Upper lobe of right lung (tissue), 1 donor: ENCODE results near the gene CDKN1B. TPM values are rescaled to one million over a fixed set of nuclear protein-coding genes. Genes with fewer than 3 reads are reported as not detected.

ENCODE experiments used
- ATAC-seq: fragments of 200-7000 bp; cut with Tn5 transposase; one replicate; pipeline ENCODE4 v1.9.1; 2020; ENCODE audit warnings: mild to moderate bottlenecking, moderate library complexity
- DNase-seq: peaks from one replicate; pipeline ENCODE4 v3.0.0-alpha.2; 2020
- H3K27ac ChIP-seq: fragments of 200-600 bp; one replicate; pipeline ENCODE4 v1.8.0; 2022
- H3K27me3 ChIP-seq: fragments of 200-600 bp; one replicate; pipeline ENCODE4 v1.8.0; 2022; ENCODE audit warnings: mild to moderate bottlenecking
- H3K36me3 ChIP-seq: fragments of 200-600 bp; one replicate; pipeline ENCODE4 v1.8.0; 2022
- H3K4me1 ChIP-seq: fragments of 200-600 bp; one replicate; pipeline ENCODE4 v1.8.0; 2022
- H3K4me3 ChIP-seq: fragments of 200-600 bp; one replicate; pipeline ENCODE4 v1.8.0; 2022; ENCODE audit warnings: mild to moderate bottlenecking
- H3K9me3 ChIP-seq: fragments of 200-600 bp; one replicate; pipeline ENCODE4 v1.8.0; 2022
- intact Hi-C: fragments of 100-400 bp; cut with DNase I; formaldehyde crosslinking; loops from one replicate; pipeline ENCODE4 v1.11.0; 2022
- total RNA-seq: library from RNA; stranded (reverse); fragmentation: NEBNext Ultra II Directional; extraction: Animal tissue kit (Norgen Biotek cat#: 25700); gene quantifications from one replicate; pipeline ENCODE4 v1.2.1, GENCODE V29; 2021
- TF ChIP-seq, protein P1 (sequence below): fragments of 200-600 bp; IDR thresholded peaks from one replicate; pipeline ENCODE4 v1.8.0; 2022; ENCODE audit warnings: antibody characterized with exemption
- donor health status: DM: no; HTN: yes; CAD: no; lungs with severe emphysema.

The CDKN1B gene
- total RNA-seq, 1 donor from 2014 or later = 51.4 TPM

DNA sequence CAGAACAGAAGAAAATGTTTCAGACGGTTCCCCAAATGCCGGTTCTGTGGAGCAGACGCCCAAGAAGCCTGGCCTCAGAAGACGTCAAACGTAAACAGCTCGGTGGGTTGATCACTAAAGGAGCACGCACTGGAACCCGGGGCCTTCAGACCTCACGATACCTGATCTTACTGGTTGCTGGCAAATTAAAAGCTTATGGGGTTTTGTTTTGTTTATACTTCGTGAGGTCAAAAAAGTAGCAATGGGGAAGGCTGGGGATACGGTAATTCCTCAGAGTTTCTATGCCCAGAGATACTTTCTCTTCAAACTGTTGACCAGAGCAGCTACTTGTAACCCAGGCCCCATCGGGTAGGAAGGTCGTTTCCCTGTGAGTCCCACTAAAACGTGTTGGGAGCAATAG is 1.7 kb downstream of the CDKN1B start:
- H3K27ac ChIP-seq = peak overlapping the region; percentile 99
- TF ChIP-seq, protein P1, sequence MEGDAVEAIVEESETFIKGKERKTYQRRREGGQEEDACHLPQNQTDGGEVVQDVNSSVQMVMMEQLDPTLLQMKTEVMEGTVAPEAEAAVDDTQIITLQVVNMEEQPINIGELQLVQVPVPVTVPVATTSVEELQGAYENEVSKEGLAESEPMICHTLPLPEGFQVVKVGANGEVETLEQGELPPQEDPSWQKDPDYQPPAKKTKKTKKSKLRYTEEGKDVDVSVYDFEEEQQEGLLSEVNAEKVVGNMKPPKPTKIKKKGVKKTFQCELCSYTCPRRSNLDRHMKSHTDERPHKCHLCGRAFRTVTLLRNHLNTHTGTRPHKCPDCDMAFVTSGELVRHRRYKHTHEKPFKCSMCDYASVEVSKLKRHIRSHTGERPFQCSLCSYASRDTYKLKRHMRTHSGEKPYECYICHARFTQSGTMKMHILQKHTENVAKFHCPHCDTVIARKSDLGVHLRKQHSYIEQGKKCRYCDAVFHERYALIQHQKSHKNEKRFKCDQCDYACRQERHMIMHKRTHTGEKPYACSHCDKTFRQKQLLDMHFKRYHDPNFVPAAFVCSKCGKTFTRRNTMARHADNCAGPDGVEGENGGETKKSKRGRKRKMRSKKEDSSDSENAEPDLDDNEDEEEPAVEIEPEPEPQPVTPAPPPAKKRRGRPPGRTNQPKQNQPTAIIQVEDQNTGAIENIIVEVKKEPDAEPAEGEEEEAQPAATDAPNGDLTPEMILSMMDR = no peak
- peaks cover 43% of the 10 kb centered on the region for H3K4me1 ChIP-seq
- peak overlapping the region; percentile 90 for H3K4me3 ChIP-seq
- ATAC-seq (no peak), DNase-seq (no peak)
- H3K27me3 ChIP-seq = no peaks in the 10 kb centered on the region
- H3K36me3 ChIP-seq = peaks cover 32% of the 10 kb centered on the region
- intact Hi-C loops = no loop called here
- H3K9me3 ChIP-seq = no peaks in the 10 kb centered on the region

GRCh38 chr12:12719496-12719895 is 2.3 kb downstream of the CDKN1B start:
- Histone ChIP-seq H3K27ac (peak overlapping the region; percentile 99), H3K4me1 (peaks cover 40% of the 10 kb centered on the region), H3K36me3 (peaks cover 32% of the 10 kb centered on the region), H3K27me3 (no peaks in the 10 kb centered on the region), H3K9me3 (no peaks in the 10 kb centered on the region), H3K4me3 (peak overlapping the region; percentile 90)
- ATAC-seq = no peak
- no peak for DNase-seq
- TF ChIP-seq, protein P1 = no peak
- intact Hi-C loops = no loop called here

- TF ChIP-seq, protein P1 = no peak
- Histone ChIP-seq H3K36me3 (peaks cover 32% of the 10 kb centered on the region), H3K27ac (peak overlapping the region; percentile 99), H3K4me3 (peak overlapping the region; percentile 90), H3K9me3 (no peaks in the 10 kb centered on the region), H3K4me1 (peaks cover 38% of the 10 kb centered on the region), H3K27me3 (no peaks in the 10 kb centered on the region)
- intact Hi-C loops = no loop called here
- DNase-seq (no peak), ATAC-seq (no peak)
These were observed 2.9 kb downstream of the CDKN1B start for GRCh38 chr12:12720052-12720451.

DNA sequence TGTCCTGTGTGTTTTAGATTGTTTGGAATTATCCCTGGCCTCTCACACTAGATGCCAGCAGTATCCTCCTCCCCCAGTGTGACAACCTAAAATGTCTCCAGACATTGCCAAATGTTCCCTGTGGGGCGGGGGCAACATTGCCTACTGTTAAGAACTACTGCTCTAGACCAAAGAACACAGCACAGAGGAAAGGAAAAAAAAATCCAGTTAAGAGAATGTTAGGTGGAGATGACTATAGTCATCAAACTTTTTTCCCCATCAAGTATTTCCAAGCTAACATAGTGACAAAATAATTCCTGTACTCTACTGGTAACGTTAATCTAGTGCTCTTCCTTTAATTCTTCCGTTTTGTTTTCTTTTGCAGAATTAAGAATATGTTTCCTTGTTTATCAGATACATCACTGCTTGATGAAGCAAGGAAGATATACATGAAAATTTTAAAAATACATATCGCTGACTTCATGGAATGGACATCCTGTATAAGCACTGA is 3.5 kb downstream of the CDKN1B start:
- Histone ChIP-seq H3K27me3 (no peaks in the 10 kb centered on the region), H3K9me3 (no peaks in the 10 kb centered on the region), H3K36me3 (peaks cover 32% of the 10 kb centered on the region), H3K4me3 (peak overlapping the region; percentile 90), H3K27ac (peak overlapping the region; percentile 99), H3K4me1 (peaks cover 31% of the 10 kb centered on the region)
- intact Hi-C loops = no loop called here
- no peak for ATAC-seq
- DNase-seq = no peak
- TF ChIP-seq, protein P1 = no peak

GRCh38 chr12:12721176-12721751 is 4.1 kb downstream of the CDKN1B start:
- DNase-seq = no peak
- peak overlapping the region; percentile 90 for H3K4me3 ChIP-seq
- H3K9me3 ChIP-seq = no peaks in the 10 kb centered on the region
- H3K27me3 ChIP-seq = no peaks in the 10 kb centered on the region
- ATAC-seq = no peak
- H3K4me1 ChIP-seq = peaks cover 26% of the 10 kb centered on the region
- H3K27ac ChIP-seq = peak overlapping the region; percentile 99
- intact Hi-C loops = no loop called here
- peaks cover 32% of the 10 kb centered on the region for H3K36me3 ChIP-seq
- TF ChIP-seq, protein P1 = no peak
